ENCODE data around the gene CDHR5.
"Not testable (repeated sequence)": the region's sequence is repeated elsewhere in the genome, so short reads cannot be mapped to it uniquely, and the experiment has no call there.

The CDHR5 gene, protein sequence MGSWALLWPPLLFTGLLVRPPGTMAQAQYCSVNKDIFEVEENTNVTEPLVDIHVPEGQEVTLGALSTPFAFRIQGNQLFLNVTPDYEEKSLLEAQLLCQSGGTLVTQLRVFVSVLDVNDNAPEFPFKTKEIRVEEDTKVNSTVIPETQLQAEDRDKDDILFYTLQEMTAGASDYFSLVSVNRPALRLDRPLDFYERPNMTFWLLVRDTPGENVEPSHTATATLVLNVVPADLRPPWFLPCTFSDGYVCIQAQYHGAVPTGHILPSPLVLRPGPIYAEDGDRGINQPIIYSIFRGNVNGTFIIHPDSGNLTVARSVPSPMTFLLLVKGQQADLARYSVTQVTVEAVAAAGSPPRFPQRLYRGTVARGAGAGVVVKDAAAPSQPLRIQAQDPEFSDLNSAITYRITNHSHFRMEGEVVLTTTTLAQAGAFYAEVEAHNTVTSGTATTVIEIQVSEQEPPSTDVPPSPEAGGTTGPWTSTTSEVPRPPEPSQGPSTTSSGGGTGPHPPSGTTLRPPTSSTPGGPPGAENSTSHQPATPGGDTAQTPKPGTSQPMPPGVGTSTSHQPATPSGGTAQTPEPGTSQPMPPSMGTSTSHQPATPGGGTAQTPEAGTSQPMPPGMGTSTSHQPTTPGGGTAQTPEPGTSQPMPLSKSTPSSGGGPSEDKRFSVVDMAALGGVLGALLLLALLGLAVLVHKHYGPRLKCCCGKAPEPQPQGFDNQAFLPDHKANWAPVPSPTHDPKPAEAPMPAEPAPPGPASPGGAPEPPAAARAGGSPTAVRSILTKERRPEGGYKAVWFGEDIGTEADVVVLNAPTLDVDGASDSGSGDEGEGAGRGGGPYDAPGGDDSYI

DNA sequence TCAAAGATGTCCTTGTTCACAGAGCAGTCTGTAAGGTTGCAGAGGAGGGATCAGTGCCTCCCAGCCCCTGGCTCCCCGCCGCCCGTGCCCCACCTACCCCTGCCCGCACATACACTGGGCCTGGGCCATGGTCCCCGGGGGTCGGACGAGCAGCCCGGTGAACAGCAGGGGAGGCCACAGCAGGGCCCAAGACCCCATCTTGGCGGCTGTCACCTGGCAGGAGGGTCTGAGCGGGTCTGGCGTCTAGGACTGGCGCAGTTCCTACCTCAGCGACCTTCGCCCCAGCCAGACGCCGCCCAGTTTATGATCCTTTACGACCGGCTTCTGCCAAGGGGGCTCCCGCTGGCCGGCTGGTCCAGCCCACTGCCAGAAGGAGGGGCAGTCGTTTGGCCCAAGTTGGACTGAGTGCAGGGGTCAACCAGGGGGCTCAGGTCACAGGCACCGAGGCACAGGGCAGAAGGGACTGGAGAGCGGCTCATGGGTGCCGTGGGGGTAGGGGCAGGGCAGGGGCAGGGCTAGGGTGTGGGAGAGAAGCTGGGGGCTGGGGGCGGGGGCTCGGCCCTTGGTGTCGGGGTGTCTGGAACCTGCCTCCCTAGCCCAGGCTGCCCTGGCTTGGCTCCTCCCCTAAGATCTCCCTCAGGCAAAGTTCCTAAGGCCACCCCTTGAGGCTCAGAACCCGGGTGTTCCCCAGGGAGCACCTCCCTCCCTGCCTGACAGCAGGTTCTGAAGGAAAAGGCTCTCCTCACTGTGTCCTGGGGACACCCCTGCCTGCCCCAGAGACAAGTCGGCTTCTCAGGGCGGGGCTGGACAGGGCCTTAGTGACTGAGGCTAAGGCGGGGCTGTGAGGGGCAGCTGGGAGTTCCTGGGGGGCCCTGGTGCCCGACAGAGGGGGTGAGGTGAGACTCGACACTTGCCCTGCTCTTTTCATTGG is at the start of gene CDHR5:
CDHR5 (minus strand) TSS at position 251 of the 931 bp plus-strand sequence; CDS start at position 198, 53 bp downstream.
- DNase-seq (ENCODE audit: low read depth in 1 of 2, low spot score in 1 of 2), result no peak

DNA sequence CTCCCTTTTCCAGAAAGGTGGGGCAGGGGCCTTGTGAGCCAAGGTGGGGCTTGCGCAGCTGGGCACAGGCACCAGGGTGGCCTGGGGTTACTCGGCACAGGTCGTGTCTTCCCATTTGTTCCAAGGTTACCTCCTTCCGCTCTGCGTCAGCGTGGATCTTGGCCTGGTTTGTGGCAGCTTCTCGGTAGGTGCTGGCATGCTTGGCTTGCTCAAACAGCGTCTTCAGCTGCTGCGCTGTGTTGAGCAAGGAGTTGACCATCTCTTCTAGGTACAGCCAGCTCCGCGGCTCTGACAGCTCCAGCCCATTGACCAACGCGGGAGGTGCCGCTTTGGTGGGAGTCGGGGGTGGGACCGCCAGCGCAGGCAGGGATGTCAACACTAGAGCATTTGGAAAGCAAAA is 49.7 kb upstream of the CDHR5 start:
- no peak for DNase-seq (ENCODE audit: low read depth in 1 of 2, low spot score in 1 of 2)

DNA sequence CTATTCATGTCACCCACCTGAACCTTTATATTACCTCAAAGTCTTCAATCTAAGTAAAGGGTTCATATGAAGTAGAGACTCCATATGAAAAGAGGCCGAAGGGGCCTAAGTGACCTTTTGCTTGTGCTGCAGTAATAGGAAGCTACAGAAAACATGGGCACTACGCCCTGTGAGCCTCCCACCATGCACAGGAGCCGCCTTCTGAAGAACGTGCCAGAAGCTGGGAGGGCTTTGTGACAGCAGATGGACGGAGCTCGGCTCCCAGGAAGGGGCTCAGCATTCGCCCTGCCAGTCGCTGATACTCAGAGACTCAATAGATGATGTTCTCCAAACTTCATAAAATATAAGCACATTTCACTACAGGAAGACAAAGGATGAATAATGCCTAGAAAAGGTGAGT is 49.1 kb upstream of the CDHR5 start:
- DNase-seq (ENCODE audit: low read depth in 1 of 2, low spot score in 1 of 2), result no peak

DNA sequence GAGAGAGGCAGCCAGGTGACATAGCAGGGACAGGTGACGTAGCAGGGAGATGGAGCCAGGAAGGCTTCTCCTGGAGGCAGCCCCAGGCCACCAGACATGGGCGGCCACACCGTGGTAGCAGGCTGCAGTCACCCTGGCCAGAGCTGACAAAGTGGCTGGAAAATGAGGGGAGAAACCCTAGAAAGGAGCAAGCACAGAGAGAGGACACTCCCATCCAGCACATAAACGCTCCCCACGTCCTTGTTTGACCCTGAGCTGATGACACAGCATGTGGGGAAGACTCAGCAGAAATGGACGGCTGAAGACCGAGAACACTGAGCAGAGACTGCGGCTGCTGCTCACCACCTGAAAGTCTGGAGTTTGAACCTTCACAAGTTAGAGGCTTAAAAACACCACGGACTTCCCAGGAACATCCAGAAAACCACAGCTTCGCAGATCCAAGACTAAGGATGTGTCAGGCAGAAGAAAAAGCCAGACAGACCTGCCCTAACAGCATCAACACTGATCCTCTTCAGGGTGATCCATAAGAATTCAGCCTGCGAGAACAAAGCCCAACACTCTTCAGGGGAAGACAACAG is 41.0 kb upstream of the CDHR5 start:
- no peak for DNase-seq (ENCODE audit: low read depth in 1 of 2, low spot score in 1 of 2)

DNA sequence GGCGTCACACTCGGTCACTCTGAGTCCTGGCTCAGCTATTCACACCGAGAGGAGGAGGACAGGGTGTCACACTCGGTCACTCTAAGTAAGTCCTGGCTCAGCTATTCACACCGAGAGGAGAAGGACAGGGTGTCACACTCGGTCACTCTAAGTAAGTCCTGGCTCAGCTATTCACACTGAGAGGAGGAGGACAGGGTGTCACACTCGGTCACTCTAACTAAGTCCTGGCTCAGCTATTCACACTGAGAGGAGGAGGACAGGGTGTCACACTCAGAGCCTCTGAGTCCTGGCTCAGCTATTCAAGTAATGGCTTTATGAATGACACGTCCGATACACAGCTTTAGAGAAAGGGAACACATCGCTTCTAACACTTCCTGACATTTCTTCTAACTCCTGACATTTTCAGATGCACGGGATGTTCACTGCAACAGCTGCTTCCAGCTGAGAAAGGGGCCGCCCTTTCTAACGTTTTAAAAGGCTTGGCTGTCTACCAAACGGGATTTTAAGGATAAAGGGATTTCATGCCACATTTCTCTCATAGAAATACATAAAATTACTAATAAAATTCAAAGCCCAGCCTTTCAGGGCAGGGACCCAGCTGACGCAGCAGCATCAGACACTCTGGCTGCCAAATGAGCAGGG is 40.4 kb upstream of the CDHR5 start:
- DNase-seq (ENCODE audit: low read depth in 1 of 2, low spot score in 1 of 2), result no peak

DNA sequence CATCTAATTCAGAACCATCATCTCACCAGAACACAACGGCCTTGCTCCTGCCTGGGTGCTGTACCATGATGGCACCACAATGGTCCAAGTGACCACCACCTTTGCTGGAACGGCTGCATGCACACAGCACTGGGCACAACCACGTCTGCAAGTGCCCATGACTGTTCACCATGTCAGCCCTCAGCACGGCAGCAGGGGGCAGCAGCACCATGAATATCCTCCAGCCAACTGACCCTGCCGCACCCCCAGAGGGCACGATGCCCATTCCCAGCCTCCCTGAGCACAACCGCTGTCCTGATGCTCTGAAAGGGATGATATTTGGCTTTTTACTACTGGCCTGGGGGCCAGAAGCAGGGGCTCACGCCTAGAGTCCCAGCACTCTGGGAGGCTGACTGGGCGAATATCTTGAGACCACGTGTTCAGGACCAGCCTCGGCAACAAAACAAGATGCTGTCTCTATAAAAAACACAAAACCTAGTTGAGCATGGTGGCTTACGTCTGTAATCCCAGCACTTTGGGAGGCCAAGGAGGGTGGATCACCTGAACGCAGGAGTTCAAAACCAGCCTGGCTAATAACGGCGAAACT is 38.0 kb upstream of the CDHR5 start:
- no peak for DNase-seq (ENCODE audit: low read depth in 1 of 2, low spot score in 1 of 2)

DNA sequence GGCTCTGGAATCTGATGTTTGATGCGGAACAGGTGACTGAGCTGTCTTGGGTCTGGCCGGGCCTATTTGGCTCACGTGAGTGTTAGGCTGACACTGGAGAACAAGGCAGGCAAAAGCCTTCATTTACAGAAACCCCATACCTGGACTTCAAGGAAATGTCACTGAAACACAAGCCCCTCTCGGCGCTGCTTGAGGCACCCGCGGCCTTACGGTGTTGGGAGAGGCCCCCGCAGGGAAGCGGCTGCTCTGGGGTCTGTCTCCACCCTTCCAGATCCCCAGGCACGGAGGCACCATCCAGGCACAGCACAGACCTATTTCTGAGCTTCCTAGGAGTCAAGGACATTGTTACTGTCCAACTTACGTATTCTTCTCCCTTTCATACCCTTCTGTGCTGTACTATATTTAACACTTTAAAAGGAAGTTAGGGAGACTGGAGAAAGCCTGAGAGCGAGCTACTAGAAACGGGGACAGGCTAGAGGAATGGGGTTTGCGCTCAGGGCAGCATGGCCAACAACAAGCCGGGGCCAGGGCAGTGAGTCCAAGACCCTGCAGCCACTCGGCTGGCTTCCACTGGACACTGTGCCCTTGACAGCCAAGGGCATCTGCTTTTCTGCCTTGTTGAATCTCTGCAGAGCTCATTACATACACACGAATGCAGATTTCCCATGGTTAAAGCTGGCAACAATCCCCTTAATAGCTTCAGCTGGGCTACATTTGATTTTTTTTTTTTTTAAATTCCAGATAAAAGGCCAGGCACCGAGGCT is 36.1 kb upstream of the CDHR5 start:
- no peak for DNase-seq (ENCODE audit: low read depth in 1 of 2, low spot score in 1 of 2)

DNA sequence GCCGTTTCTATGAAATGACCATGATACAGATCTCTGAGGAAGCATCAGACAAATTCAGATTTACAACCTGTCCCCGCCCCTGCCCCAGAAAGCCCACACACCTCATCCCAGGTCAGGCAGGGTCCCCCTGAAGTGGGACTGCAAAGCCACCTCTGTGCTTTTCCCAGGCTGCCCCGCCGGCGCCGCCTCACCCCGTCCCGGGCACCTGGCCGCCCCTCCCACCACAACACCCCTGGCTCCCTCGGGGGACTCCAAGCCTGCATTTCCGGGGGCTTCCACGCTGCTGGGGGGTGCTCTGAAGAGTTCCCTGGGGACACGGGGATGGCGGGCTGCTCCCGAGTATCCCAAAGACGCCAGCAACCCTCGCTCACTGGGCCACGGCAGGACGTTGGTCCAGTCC is 35.5 kb upstream of the CDHR5 start:
- DNase-seq (ENCODE audit: low read depth in 1 of 2, low spot score in 1 of 2), result no peak

DNA sequence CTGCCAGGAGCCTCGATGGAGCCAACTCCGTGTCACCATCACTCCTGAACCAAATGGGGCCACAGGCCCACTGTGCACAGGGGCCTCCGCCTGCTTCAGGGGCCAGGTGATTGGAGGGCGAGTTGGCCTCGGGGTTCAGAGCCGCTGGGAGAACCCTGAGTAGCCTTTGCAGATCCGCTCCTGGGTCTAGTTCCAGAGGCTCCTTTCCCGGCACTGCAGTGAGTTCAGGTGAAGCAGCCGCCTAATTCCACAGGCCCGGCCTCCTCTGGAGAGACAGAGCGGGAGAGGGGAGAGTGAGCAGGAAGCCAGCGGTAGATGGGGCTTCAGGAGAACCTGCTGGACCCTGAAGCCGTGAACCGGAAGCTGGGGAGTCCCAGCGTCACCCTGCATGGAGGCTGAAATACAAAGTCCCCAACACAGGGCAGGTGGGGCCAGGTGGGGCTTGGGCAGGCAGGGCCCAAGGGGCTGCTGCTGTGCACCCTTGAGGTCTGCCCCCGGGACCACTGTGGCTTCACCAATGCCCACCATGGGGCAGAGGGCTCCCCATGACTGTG is 34.9 kb upstream of the CDHR5 start:
- DNase-seq (ENCODE audit: low read depth in 1 of 2, low spot score in 1 of 2), result no peak

DNA sequence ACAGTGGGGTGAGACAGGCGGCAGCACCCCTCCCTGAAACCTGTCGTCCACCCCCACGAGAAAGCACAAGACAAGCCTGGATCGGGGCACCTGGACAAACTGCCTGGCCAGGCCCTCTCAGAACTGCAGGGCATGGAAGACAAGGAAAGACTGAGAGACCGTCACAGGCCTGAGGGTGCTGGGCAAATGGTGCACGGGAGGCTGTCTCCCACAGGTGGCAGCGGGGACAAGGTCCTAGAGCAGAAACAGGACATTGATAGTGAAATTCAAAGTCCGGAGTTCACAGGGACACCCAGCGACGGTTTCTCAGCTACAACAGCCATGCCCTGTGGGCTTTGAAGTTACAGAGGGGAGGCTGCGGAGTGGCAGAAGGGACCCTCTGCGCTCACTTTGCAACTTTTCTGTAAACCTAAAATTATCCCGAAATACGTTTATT is 33.0 kb upstream of the CDHR5 start:
- no peak for DNase-seq (ENCODE audit: low read depth in 1 of 2, low spot score in 1 of 2)

DNA sequence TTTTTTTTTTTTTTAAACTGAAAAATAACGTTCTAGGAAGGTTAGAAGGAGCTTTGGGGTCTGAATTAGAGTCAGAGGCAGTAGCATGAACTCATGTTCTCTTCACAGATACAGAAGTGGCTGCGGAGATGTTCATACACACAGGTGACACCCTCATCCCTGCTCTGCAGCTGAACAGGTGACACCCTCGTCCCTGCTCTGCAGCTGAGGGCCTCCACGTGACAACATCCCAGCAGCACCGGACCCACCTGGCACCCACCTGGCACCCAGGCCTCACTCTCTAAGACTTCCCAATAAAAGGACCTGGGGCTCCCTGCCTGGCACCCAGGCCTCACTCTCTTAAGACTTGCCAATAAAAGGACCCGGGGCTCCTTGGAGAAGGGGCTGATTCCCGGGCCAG is 32.1 kb upstream of the CDHR5 start:
- no peak for DNase-seq (ENCODE audit: low read depth in 1 of 2, low spot score in 1 of 2)

DNA sequence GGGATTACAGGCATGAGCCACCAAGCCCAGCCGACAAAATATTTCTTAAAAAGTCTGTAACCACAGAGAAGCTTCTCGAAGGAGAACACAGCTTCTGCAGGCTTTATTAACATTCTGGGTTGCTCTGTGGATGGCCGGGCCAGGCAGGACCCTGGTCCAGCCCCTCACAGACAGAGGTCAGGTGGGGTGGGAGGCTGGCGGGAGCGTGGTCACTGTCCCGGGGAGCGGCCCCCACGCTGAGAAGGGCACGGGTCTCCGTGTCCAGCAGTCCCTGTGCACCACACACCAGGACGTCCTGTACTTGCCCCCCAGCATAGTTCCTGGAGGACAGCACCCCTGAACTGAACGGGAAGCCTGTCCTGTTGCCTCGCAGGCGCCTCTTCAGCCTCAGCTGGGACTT is 31.7 kb upstream of the CDHR5 start:
- no peak for DNase-seq (ENCODE audit: low read depth in 1 of 2, low spot score in 1 of 2)

DNA sequence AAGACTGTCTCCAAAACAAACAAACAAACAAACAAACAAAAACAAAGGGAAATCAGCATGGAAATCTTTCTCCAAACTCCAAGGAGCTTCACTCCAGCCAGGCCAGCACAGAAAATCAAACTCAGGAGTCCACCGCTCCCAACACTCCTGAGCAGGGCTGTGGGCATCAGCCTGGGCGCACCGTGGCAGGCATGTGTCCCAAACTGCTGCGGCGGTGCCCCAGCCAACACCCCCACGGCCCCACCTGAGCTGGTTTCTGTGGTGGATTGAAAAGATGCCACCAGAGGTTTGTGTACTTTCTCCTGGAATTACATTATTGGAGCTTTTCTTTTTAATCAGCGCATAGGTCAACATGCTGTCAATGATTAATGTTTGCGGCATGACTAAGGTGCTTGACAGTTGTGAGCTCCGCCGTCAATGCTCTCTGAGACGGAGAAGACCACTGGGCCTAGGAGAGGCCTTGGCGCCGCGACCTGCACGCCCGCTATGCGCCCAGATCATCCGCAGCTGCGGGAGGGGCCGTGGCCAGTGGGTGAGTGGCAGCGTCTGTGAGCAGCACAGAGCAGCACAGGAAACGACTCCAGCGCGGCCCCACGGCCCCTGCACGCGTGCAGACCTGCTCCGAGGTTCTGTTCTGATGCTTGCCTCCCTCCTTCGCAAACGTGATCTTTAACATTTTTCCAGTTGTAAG is 30.4 kb upstream of the CDHR5 start:
- no peak for DNase-seq (ENCODE audit: low read depth in 1 of 2, low spot score in 1 of 2)

DNA sequence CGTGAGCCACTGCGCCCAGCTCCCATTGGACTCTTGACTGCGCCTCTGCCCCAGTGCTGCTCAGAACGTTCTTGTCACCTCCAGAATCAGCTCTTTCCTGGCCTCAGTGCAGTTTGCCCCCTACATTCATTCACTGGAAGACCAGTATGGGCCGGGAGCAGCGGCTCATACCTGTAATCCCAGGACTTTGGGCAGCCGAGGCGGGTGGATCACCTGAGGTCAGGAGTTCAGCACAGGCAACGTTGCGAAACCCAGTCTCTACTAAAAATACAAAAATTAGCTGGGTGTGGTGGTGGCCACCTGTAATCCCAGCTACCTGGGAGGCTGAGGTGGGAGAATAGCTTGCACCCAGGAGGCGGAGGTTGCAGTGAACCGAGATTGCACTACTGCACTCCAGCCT is 29.7 kb upstream of the CDHR5 start:
- DNase-seq (ENCODE audit: low read depth in 1 of 2, low spot score in 1 of 2), result not testable (repeated sequence)

DNA sequence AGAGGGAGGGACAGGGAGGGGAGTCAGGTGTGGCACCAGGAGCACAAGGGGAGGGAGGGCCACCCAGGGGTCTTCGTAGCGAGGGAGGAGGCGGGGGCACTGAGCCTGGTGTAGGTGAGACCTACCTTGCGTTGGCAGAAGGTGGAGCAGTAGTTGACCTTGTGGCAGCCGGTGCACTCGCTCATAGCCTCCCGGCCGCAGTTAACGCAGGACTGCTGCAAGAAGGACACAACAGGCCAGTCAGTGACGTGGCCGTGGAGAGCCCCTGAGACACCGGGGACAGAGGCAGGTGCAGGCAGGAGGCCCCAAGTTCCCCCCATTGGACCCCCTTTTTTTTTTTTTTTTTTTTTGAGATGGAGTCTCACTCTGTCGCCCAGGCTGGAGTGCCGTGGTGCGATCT is 29.1 kb upstream of the CDHR5 start:
- DNase-seq (ENCODE audit: low read depth in 1 of 2, low spot score in 1 of 2), result no peak

DNA sequence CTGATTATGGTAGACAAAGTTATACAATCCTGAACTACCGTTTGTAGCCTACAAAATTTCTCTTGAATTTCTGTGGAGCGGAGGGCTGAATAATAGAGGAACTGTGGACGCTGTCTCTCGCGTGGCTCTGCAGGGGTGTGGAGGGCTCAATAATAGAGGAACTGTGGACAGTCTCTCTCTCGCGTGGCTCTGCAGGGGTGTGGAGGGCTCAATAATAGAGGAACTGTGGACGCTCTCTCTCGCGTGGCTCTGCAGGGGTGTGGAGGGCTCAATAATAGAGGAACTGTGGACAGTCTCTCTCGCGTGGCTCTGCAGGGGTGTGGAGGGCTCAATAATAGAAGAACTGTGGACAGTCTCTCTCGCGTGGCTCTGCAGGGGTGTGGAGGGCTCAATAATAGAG is 28.4 kb upstream of the CDHR5 start:
- not testable (repeated sequence) for DNase-seq (ENCODE audit: low read depth in 1 of 2, low spot score in 1 of 2)

DNA sequence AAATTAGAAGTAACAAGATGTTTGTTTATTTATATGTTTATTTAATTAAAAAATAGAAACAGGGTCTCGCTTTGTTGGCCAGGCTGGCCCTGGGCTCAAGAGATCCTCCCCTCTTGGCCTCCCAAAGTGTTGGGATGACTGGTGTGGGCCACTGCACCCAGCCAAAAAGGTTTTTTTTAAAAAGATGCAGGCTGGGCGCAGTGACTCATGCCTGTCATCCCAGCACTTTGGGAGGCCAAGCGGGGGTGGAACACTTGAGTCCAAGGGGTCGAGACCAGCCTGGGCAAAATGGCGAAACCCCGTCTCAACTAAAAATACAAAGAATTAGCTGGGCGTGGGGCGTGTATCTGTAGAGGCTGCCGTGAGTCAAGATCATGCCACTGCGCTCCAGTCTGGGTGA is 25.7 kb upstream of the CDHR5 start:
- no peak for DNase-seq (ENCODE audit: low read depth in 1 of 2, low spot score in 1 of 2)

DNA sequence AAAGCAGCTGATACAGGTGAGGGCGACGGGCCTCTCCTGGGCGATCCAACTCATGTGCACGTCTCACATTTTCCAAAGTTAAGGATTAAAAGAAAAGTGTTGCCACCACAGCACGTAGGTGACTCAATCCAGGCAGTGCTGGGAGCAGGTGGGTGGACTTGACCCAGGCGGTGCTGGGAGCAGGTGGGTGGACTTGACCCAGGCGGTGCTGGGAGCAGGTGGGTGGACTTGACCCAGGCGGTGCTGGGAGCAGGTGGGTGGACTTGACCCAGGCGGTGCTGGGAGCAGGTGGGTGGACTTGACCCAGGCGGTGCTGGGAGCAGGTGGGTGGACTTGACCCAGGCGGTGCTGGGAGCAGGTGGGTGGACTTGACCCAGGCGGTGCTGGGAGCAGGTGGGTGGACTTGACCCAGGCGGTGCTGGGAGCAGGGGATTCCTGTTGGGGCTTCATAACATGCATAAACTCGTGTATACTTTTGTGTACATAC is 23.0 kb upstream of the CDHR5 start:
- DNase-seq (ENCODE audit: low read depth in 1 of 2, low spot score in 1 of 2), result not testable (repeated sequence)
